MM.1S (cell line): ENCODE results near the gene MBOAT1.

ENCODE experiments used
- CTCF ChIP-seq: fragments of 300-600 bp; sonication (generic); IDR thresholded peaks from 2 replicates; pipeline ENCODE4 v1.5.1; 2016; ENCODE audit warnings: antibody characterized with exemption, low read length, mixed read lengths
- EZH2 ChIP-seq: fragments of 300-600 bp; sonication (generic); optimal IDR thresholded peaks from 2 replicates; pipeline ENCODE3; 2017; ENCODE audit warnings: low read depth, mild to moderate bottlenecking, antibody characterized with exemption, low read length, mixed read lengths
- EZH2phosphoT487 ChIP-seq: fragments of 300-600 bp; sonication (generic); IDR thresholded peaks from 2 replicates; pipeline ENCODE4 v1.6.1; 2018; ENCODE audit warnings: antibody characterized with exemption, low read length

GRCh38 chr6:20233007-20233730 is 20.9 kb upstream of the MBOAT1 start:
- TF ChIP-seq CTCF (no peak), EZH2 (no peak), EZH2phosphoT487 (no peak)
